Measurements from ENCODE around the gene TRIM13.

Gene TRIM13

GRCh38 chr13:49998714-49999624, 2.1 kb downstream of the TRIM13 start:
- peak overlapping the region; percentile 100 for H3K4me3 ChIP-seq (ENCODE audit: low read length)
- H3K27me3 ChIP-seq (ENCODE audit: insufficient read depth, low read length), result peaks cover 7% of the 10 kb centered on the region; the same call in 1 of the 2 replicates
- H3K9me3 ChIP-seq (ENCODE audit: insufficient read depth, low read depth, low read length), result no peaks in the 10 kb centered on the region
- peak overlapping the region; percentile 99 for H3K9ac ChIP-seq (ENCODE audit: low read depth, low read length)
- H3K36me3 ChIP-seq (ENCODE audit: insufficient read depth, low read depth, low read length), result peaks cover 63% of the 10 kb centered on the region
- no peak overlapping the region for H3K27ac ChIP-seq (ENCODE audit: low read length)
- H3K4me1 ChIP-seq (ENCODE audit: insufficient read depth, low read length), result peaks cover 25% of the 10 kb centered on the region; the same call in 1 of the 2 replicates

- Histone ChIP-seq H3K36me3 (ENCODE audit: insufficient read depth, low read depth, low read length) (peaks cover 83% of the 10 kb centered on the region), H3K27ac (ENCODE audit: low read length) (no peak overlapping the region), H3K9ac (ENCODE audit: low read depth, low read length) (no peak overlapping the region), H3K4me3 (ENCODE audit: low read length) (no peak overlapping the region), H3K27me3 (ENCODE audit: insufficient read depth, low read length) (no peaks in the 10 kb centered on the region), H3K9me3 (ENCODE audit: insufficient read depth, low read depth, low read length) (no peaks in the 10 kb centered on the region), H3K4me1 (ENCODE audit: insufficient read depth, low read length) (peaks cover 18% of the 10 kb centered on the region; the same call in 1 of the 2 replicates)
Observed at GRCh38 chr13:50001287-50001686, 4.4 kb downstream of the TRIM13 start.

- Histone ChIP-seq H3K27me3 (ENCODE audit: insufficient read depth, low read length) (no peaks in the 10 kb centered on the region), H3K9me3 (ENCODE audit: insufficient read depth, low read depth, low read length) (no peaks in the 10 kb centered on the region), H3K4me3 (ENCODE audit: low read length) (no peak overlapping the region), H3K9ac (ENCODE audit: low read depth, low read length) (no peak overlapping the region), H3K27ac (ENCODE audit: low read length) (no peak overlapping the region), H3K4me1 (ENCODE audit: insufficient read depth, low read length) (no peaks in the 10 kb centered on the region), H3K36me3 (ENCODE audit: insufficient read depth, low read depth, low read length) (peaks cover 75% of the 10 kb centered on the region)
Observed at GRCh38 chr13:50006426-50007135, 9.7 kb downstream of the TRIM13 start.

GRCh38 chr13:50011461-50011860, 14.6 kb downstream of the TRIM13 start:
- Histone ChIP-seq H3K27me3 (ENCODE audit: insufficient read depth, low read length) (no peaks in the 10 kb centered on the region), H3K9me3 (ENCODE audit: insufficient read depth, low read depth, low read length) (no peaks in the 10 kb centered on the region), H3K4me1 (ENCODE audit: insufficient read depth, low read length) (peaks cover 16% of the 10 kb centered on the region), H3K27ac (ENCODE audit: low read length) (no peak overlapping the region), H3K4me3 (ENCODE audit: low read length) (no peak overlapping the region), H3K36me3 (ENCODE audit: insufficient read depth, low read depth, low read length) (peaks cover 51% of the 10 kb centered on the region), H3K9ac (ENCODE audit: low read depth, low read length) (no peak overlapping the region)

- peaks cover 47% of the 10 kb centered on the region for H3K36me3 ChIP-seq (ENCODE audit: insufficient read depth, low read depth, low read length)
- H3K9ac ChIP-seq (ENCODE audit: low read depth, low read length), result no peak overlapping the region
- no peaks in the 10 kb centered on the region for H3K9me3 ChIP-seq (ENCODE audit: insufficient read depth, low read depth, low read length)
- no peaks in the 10 kb centered on the region for H3K27me3 ChIP-seq (ENCODE audit: insufficient read depth, low read length)
- no peak overlapping the region for H3K27ac ChIP-seq (ENCODE audit: low read length)
- no peak overlapping the region for H3K4me3 ChIP-seq (ENCODE audit: low read length)
- H3K4me1 ChIP-seq (ENCODE audit: insufficient read depth, low read length), result peaks cover 17% of the 10 kb centered on the region
Observed at GRCh38 chr13:50012396-50013169, 15.7 kb downstream of the TRIM13 start.

GRCh38 chr13:50014386-50014785, 17.5 kb downstream of the TRIM13 start:
- no peak overlapping the region for H3K9ac ChIP-seq (ENCODE audit: low read depth, low read length)
- peaks cover 17% of the 10 kb centered on the region for H3K4me1 ChIP-seq (ENCODE audit: insufficient read depth, low read length)
- no peaks in the 10 kb centered on the region for H3K9me3 ChIP-seq (ENCODE audit: insufficient read depth, low read depth, low read length)
- H3K27ac ChIP-seq (ENCODE audit: low read length), result no peak overlapping the region
- H3K27me3 ChIP-seq (ENCODE audit: insufficient read depth, low read length), result no peaks in the 10 kb centered on the region
- peaks cover 38% of the 10 kb centered on the region for H3K36me3 ChIP-seq (ENCODE audit: insufficient read depth, low read depth, low read length)
- H3K4me3 ChIP-seq (ENCODE audit: low read length), result no peak overlapping the region

GRCh38 chr13:50015258-50015657, 18.4 kb downstream of the TRIM13 start, which contains the start of gene KCNRG:
Gene KCNRG, plus strand, starts transcription at chr13:50015444. Its CDS starts 50 bp downstream, at chr13:50015494.
- Histone ChIP-seq H3K27me3 (ENCODE audit: insufficient read depth, low read length) (no peaks in the 10 kb centered on the region), H3K27ac (ENCODE audit: low read length) (no peak within 1 kb of the TSS), H3K36me3 (ENCODE audit: insufficient read depth, low read depth, low read length) (peaks cover 35% of the 10 kb centered on the region), H3K9ac (ENCODE audit: low read depth, low read length) (peak within 1 kb of the TSS; percentile 7; the same call in 1 of the 2 replicates), H3K4me3 (ENCODE audit: low read length) (peak within 1 kb of the TSS; percentile 28; the same call in 1 of the 2 replicates), H3K9me3 (ENCODE audit: insufficient read depth, low read depth, low read length) (no peaks in the 10 kb centered on the region), H3K4me1 (ENCODE audit: insufficient read depth, low read length) (peaks cover 17% of the 10 kb centered on the region)

- Histone ChIP-seq H3K27me3 (ENCODE audit: insufficient read depth, low read length) (no peaks in the 10 kb centered on the region), H3K9ac (ENCODE audit: low read depth, low read length) (peak overlapping the region; percentile 7; the same call in 1 of the 2 replicates), H3K36me3 (ENCODE audit: insufficient read depth, low read depth, low read length) (peaks cover 30% of the 10 kb centered on the region), H3K4me1 (ENCODE audit: insufficient read depth, low read length) (peaks cover 17% of the 10 kb centered on the region), H3K4me3 (ENCODE audit: low read length) (peak overlapping the region; percentile 28; the same call in 1 of the 2 replicates), H3K27ac (ENCODE audit: low read length) (no peak overlapping the region), H3K9me3 (ENCODE audit: insufficient read depth, low read depth, low read length) (no peaks in the 10 kb centered on the region)
Observed at GRCh38 chr13:50015750-50016149, 18.9 kb downstream of the TRIM13 start.

GRCh38 chr13:50016444-50016843, 19.6 kb downstream of the TRIM13 start:
- Histone ChIP-seq H3K27ac (ENCODE audit: low read length) (no peak overlapping the region), H3K36me3 (ENCODE audit: insufficient read depth, low read depth, low read length) (peaks cover 23% of the 10 kb centered on the region)

GRCh38 chr13:50017819-50018218, 21.0 kb downstream of the TRIM13 start:
- Histone ChIP-seq H3K9ac (ENCODE audit: low read depth, low read length) (no peak overlapping the region), H3K4me3 (ENCODE audit: low read length) (no peak overlapping the region), H3K36me3 (ENCODE audit: insufficient read depth, low read depth, low read length) (peaks cover 10% of the 10 kb centered on the region), H3K27ac (ENCODE audit: low read length) (no peak overlapping the region), H3K9me3 (ENCODE audit: insufficient read depth, low read depth, low read length) (no peaks in the 10 kb centered on the region), H3K4me1 (ENCODE audit: insufficient read depth, low read length) (peaks cover 17% of the 10 kb centered on the region), H3K27me3 (ENCODE audit: insufficient read depth, low read length) (no peaks in the 10 kb centered on the region)

More at GRCh38 chr13:50016444-50016843, 19.6 kb downstream of the TRIM13 start:
- Histone ChIP-seq H3K9ac (ENCODE audit: low read depth, low read length) (no peak overlapping the region), H3K9me3 (ENCODE audit: insufficient read depth, low read depth, low read length) (no peaks in the 10 kb centered on the region), H3K4me3 (ENCODE audit: low read length) (no peak overlapping the region), H3K4me1 (ENCODE audit: insufficient read depth, low read length) (peaks cover 17% of the 10 kb centered on the region), H3K27me3 (ENCODE audit: insufficient read depth, low read length) (no peaks in the 10 kb centered on the region)

GRCh38 chr13:50025436-50025835, 28.6 kb downstream of the TRIM13 start:
- Histone ChIP-seq H3K9ac (ENCODE audit: low read depth, low read length) (no peak overlapping the region), H3K9me3 (ENCODE audit: insufficient read depth, low read depth, low read length) (no peaks in the 10 kb centered on the region), H3K4me1 (ENCODE audit: insufficient read depth, low read length) (no peaks in the 10 kb centered on the region), H3K27me3 (ENCODE audit: insufficient read depth, low read length) (no peaks in the 10 kb centered on the region), H3K27ac (ENCODE audit: low read length) (no peak overlapping the region), H3K4me3 (ENCODE audit: low read length) (no peak overlapping the region), H3K36me3 (ENCODE audit: insufficient read depth, low read depth, low read length) (no peaks in the 10 kb centered on the region)

Data from iPS-20b (cell line).